ENCODE results near the gene STX1A.
"Not testable (repeated sequence)": the region's sequence is repeated elsewhere in the genome, so short reads cannot be mapped to it uniquely, and the experiment has no call there.

STX1A gene

GRCh38 chr7:73681031-73681430 is 38.4 kb downstream of the STX1A start:
- DNase-seq, result no peak

- DNase-seq, result no peak
Measured at GRCh38 chr7:73680501-73680900, 39.0 kb downstream of the STX1A start.

GRCh38 chr7:73679709-73680108 is 39.8 kb downstream of the STX1A start:
- no peak for DNase-seq

GRCh38 chr7:73678862-73679261 is 40.6 kb downstream of the STX1A start:
- no peak for DNase-seq

GRCh38 chr7:73676062-73676461 is 43.4 kb downstream of the STX1A start:
- DNase-seq, result peak; percentile 66

GRCh38 chr7:73674468-73675124 is 44.9 kb downstream of the STX1A start:
- no peak for DNase-seq

GRCh38 chr7:73671857-73672445 is 47.5 kb downstream of the STX1A start:
- no peak for DNase-seq

GRCh38 chr7:73671322-73671661 is 48.2 kb downstream of the STX1A start:
- no peak for DNase-seq

GRCh38 chr7:73669858-73670385 is 49.5 kb downstream of the STX1A start:
- no peak for DNase-seq

GRCh38 chr7:73669288-73669701 is 50.2 kb downstream of the STX1A start:
- no peak for DNase-seq

- peak; percentile 55 for DNase-seq
Measured at GRCh38 chr7:73668886-73669230, 50.6 kb downstream of the STX1A start.

- peak; percentile 55 for DNase-seq
Measured at GRCh38 chr7:73668103-73668885, 51.2 kb downstream of the STX1A start.

GRCh38 chr7:73667344-73668102 is 51.9 kb downstream of the STX1A start, which contains the start of gene VPS37D:
VPS37D (plus strand) TSS chr7:73667831; CDS start chr7:73667959, 128 bp downstream.
- peak; percentile 97 for DNase-seq

GRCh38 chr7:73663033-73663432 is 56.4 kb downstream of the STX1A start:
- no peak for DNase-seq

GRCh38 chr7:73660594-73660993 is 58.9 kb downstream of the STX1A start:
- not testable (repeated sequence) for DNase-seq

GRCh38 chr7:73659983-73660382 is 59.5 kb downstream of the STX1A start:
- DNase-seq, result no peak

- DNase-seq, result not testable (repeated sequence)
Measured at GRCh38 chr7:73655309-73655708, 64.2 kb downstream of the STX1A start.

GRCh38 chr7:73652541-73652949 is 66.9 kb downstream of the STX1A start:
- DNase-seq, result peak; percentile 59

GRCh38 chr7:73650524-73650923 is 68.9 kb downstream of the STX1A start:
- peak; percentile 40 for DNase-seq

GRCh38 chr7:73649576-73649975 is 69.9 kb downstream of the STX1A start:
- no peak for DNase-seq
